ENCODE results near the gene GTF3C1. TPM values are rescaled to one million over a fixed set of nuclear protein-coding genes. Genes with fewer than 3 reads are reported as not detected.

The GTF3C1 gene
- total and polyA plus RNA-seq, 2 of the 8 experiments (the other 6 are each of a cell fraction or from before 2014, with no cell fraction given) = 89.3 to 126 TPM

DNA sequence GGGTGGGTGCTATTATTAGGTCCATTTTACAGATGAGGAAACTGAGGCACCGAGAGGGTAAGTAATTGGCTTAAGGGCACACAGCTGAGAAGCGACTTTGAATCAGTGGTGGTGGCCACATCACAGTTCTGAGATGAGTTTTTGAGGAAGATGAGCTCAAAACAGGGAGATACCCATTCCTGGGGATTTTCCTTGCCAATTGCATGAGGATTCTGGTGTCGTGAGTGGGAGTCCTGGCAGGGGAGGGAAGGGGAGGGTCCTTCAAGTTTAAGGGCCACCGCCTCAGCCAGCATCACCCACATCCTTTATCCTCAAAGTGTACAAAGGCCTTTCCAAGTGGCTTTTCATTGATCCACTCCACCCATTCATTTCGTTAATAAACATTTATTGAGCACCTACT lies 102.4 kb downstream of the GTF3C1 start:
- H4K91ac ChIP-seq (replicated peaks; ENCODE audit: insufficient read length, low read length) = no peak overlapping the region
- H3K36me3 ChIP-seq (ENCODE audit: control insufficient read depth in 2 of 4, insufficient read depth in 4 of 4, low read length in 3 of 4) = no peaks in the 10 kb centered on the region
- ChIA-PET POLR2A (ENCODE audit: partially characterized antibody) (no interaction called here), CTCF (ENCODE audit: partially characterized antibody) (interaction anchor here (1.0 kb wide), 1 partner anchor 75 kb away, joined by 3 read pairs; no protein-coding TSS in a partner anchor)
- peaks cover 0 to 2% (median 0%) of the 10 kb centered on the region in 4 experiments; a peak in 1 of 7 replicates for H3K4me1 ChIP-seq (replicated peaks in 1 of 4; ENCODE audit: control insufficient read depth in 3 of 4, insufficient read depth in 4 of 4, low read length in 3 of 4)
- no peak overlapping the region for H3K4me2 ChIP-seq (ENCODE audit: insufficient read depth in 1 of 2, low read depth in 2 of 2, low read length in 2 of 2)
- no peak overlapping the region for H3K56ac ChIP-seq (replicated peaks; ENCODE audit: insufficient read length, low read depth, low read length)
- no peaks in the 10 kb centered on the region; the same call in 1 of the 2 replicates for H3K23me2 ChIP-seq (ENCODE audit: low read depth, low read length)
- H4K8ac ChIP-seq (ENCODE audit: extremely low read depth, insufficient read depth, low read length) = no peak overlapping the region
- 79% methylated on average over 5 of the region's 5 CpGs; no CpG with 5 or more reads in 1 of the 2 experiments for WGBS, 2 experiments (ENCODE audit: extremely low coverage in 1 of 2, insufficient coverage in 1 of 2, insufficient read length in 1 of 2, insufficient replicate concordance in 2 of 2, low coverage in 1 of 2, low lambda C conversion rate in 2 of 2, missing lambda C conversion rate in 1 of 2)
- no peak overlapping the region for H2BK12ac ChIP-seq (ENCODE audit: low read depth, low read length)
- H2AFZ ChIP-seq (ENCODE audit: low read length) = no peak overlapping the region
- H4K20me1 ChIP-seq (replicated peaks in 1 of 2; ENCODE audit: control insufficient read depth in 1 of 2, insufficient read depth in 2 of 2, low read length in 2 of 2) = peaks cover 0 to 2% of the 10 kb centered on the region in 2 experiments
- FAIRE-seq (no peak), DNase-seq (ENCODE audit: low read depth in 1 of 2, low spot score in 2 of 2) (no peak)
- no peaks in the 10 kb centered on the region for H3K79me1 ChIP-seq (ENCODE audit: low read depth, low read length)
- H2BK5ac ChIP-seq (ENCODE audit: low read depth, low read length) = no peak overlapping the region
- H3K18ac ChIP-seq (ENCODE audit: extremely low read depth, low read length) = no peak overlapping the region
- H3K79me2 ChIP-seq (ENCODE audit: control insufficient read depth in 1 of 2, insufficient read depth in 2 of 2, low read length in 2 of 2) = no peaks in the 10 kb centered on the region
- no peak overlapping the region for H3K4me3 ChIP-seq (ENCODE audit: extremely low read depth in 1 of 4, insufficient read depth in 2 of 4, low read depth in 3 of 4, low read length in 4 of 4)
- no peak overlapping the region for H2BK15ac ChIP-seq (ENCODE audit: low read length)
- H2AK5ac ChIP-seq (ENCODE audit: low read depth, low read length) = no peak overlapping the region
- no peak overlapping the region for H3K14ac ChIP-seq (ENCODE audit: insufficient read length)
- H4K5ac ChIP-seq (ENCODE audit: insufficient read length, low read depth, low read length) = no peak overlapping the region
- H3K27me3 ChIP-seq (replicated peaks in 1 of 4; ENCODE audit: control insufficient read depth in 3 of 4, extremely low read depth in 1 of 4, insufficient read depth in 3 of 4, low read length in 3 of 4) = no peaks in the 10 kb centered on the region; a peak in 1 of 7 replicates
- H3K27ac ChIP-seq (ENCODE audit: low read depth, low read length) = no peak overlapping the region
- H3K23ac ChIP-seq (ENCODE audit: insufficient read length) = no peak overlapping the region
- H2BK120ac ChIP-seq (replicated peaks; ENCODE audit: low read depth, low read length) = no peak overlapping the region
- H3K9ac ChIP-seq (replicated peaks in 1 of 4; ENCODE audit: extremely low read depth in 1 of 4, low read depth in 3 of 4, low read length in 3 of 4) = no peak overlapping the region
- TF ChIP-seq JUND (IDR thresholded peaks at IDR 0.05; ENCODE audit: low read length) (no peak), PHF8 (conservative IDR thresholded peaks at IDR 0.05; ENCODE audit: low read depth, low read length) (no peak), SRF (IDR thresholded peaks at IDR 0.05; ENCODE audit: low read depth, low read length) (no peak), SIX5 (IDR thresholded peaks at IDR 0.05; ENCODE audit: low read depth, low read length) (no peak), KDM5A (IDR thresholded peaks at IDR 0.05; ENCODE audit: low read length) (no peak)
- TF ChIP-seq, protein P1, sequence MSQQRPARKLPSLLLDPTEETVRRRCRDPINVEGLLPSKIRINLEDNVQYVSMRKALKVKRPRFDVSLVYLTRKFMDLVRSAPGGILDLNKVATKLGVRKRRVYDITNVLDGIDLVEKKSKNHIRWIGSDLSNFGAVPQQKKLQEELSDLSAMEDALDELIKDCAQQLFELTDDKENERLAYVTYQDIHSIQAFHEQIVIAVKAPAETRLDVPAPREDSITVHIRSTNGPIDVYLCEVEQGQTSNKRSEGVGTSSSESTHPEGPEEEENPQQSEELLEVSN (IDR thresholded peaks at IDR 0.05) = no peak
- H3K9me3 ChIP-seq (ENCODE audit: insufficient read depth in 2 of 2, low read depth in 1 of 2, low read length in 1 of 2) = peaks cover 15 to 21% of the 10 kb centered on the region in 2 experiments
- no peak overlapping the region for H3K4ac ChIP-seq (replicated peaks; ENCODE audit: insufficient read length, low read depth, low read length)
- H2BK20ac ChIP-seq (ENCODE audit: low read length) = no peak overlapping the region
